Natural killer cell (primary cell): ENCODE results near the gene SSNA1. TPM values are rescaled to one million over a fixed set of nuclear protein-coding genes. Genes with fewer than 3 reads are reported as not detected.

ENCODE experiments used
- ATAC-seq, 3 donors: fragments of 150-1000 bp in 2 of 3; fragments of 200-7000 bp in 1 of 3; cut with Tn5 transposase; 1 replicate in 1 of 3; 2 replicates in 2 of 3; pipeline ENCODE4 v1.10.0; 2021; ENCODE audit warnings: mild to moderate bottlenecking in 2 of 3, moderate library complexity in 2 of 3
- DNase-seq, 2 donors: peaks; one replicate each; pipeline versions ENCODE4 v3.0.0 to v3.0.0-alpha.2; 2013 to 2021; ENCODE audit warnings: mixed read lengths in 1 of 2
- H3K27ac ChIP-seq: one replicate; pipeline ENCODE4 v1.5.1; 2013; ENCODE audit warnings: mild to moderate bottlenecking, low read length
- H3K27me3 ChIP-seq: one replicate; pipeline ENCODE4 v1.6.1; 2013; ENCODE audit warnings: low read length; ENCODE audit not compliant: control insufficient read depth, insufficient read depth
- H3K36me3 ChIP-seq: one replicate; pipeline ENCODE4 v1.6.1; 2013; ENCODE audit warnings: low read length; ENCODE audit not compliant: control insufficient read depth, insufficient read depth
- H3K4me1 ChIP-seq: one replicate; pipeline ENCODE4 v1.6.1; 2013; ENCODE audit warnings: low read length; ENCODE audit not compliant: control insufficient read depth, insufficient read depth
- H3K4me3 ChIP-seq: one replicate; pipeline ENCODE4 v1.5.1; 2013; ENCODE audit warnings: low read length
- H3K9me3 ChIP-seq: one replicate; pipeline ENCODE4 v1.6.1; 2013; ENCODE audit warnings: low read length; ENCODE audit not compliant: control insufficient read depth, insufficient read depth
- H3K27ac Mint-ChIP-seq, 2 donors: one replicate each; pipeline ENCODE4 v1.8.0; 2022; ENCODE audit warnings: mild to moderate bottlenecking in 2 of 2, mixed read lengths in 2 of 2, moderate library complexity in 1 of 2
- H3K27me3 Mint-ChIP-seq, 2 donors: one replicate each; pipeline ENCODE4 v1.8.0; 2022; ENCODE audit warnings: low read depth in 2 of 2, mixed read lengths in 2 of 2
- H3K36me3 Mint-ChIP-seq: one replicate; pipeline ENCODE4 v1.8.0; 2022; ENCODE audit warnings: mixed read lengths
- H3K4me1 Mint-ChIP-seq, 2 donors: one replicate each; pipeline ENCODE4 v1.8.0; 2022; ENCODE audit warnings: mixed read lengths in 2 of 2
- H3K4me3 Mint-ChIP-seq: one replicate; pipeline ENCODE4 v1.8.0; 2022; ENCODE audit warnings: mild to moderate bottlenecking, moderate library complexity, mixed read lengths
- H3K9me3 Mint-ChIP-seq, 2 donors: one replicate each; pipeline ENCODE4 v1.8.0; 2022; ENCODE audit warnings: mixed read lengths in 2 of 2
- WGBS: methylation state at CpG from one replicate; pipeline ENCODE4 v1.1.7; 2013; ENCODE audit warnings: missing lambda C conversion rate; ENCODE audit not compliant: insufficient coverage; 5-methylcytosine and 5-hydroxymethylcytosine counted together
- intact Hi-C: fragments of 100-400 bp; cut with micrococcal nuclease; formaldehyde crosslinking; loops from one replicate; pipeline ENCODE4 v1.14.2; 2022
- total RNA-seq, 4 donors: library from RNA; stranded (reverse); fragments of 120-200 nt in 1 of 4; gene quantifications; one replicate each; pipeline versions ENCODE4 v1.2.3 to v1.2.4, GENCODE V29; 2013 to 2022
- TF ChIP-seq, protein P1 (sequence below): fragments of 200-600 bp; IDR thresholded peaks from one replicate; pipeline ENCODE4 v1.8.0; 2022; ENCODE audit warnings: antibody characterized with exemption

Gene SSNA1
- total RNA-seq, 3 donors from 2014 or later (not counting 1 experiment from before 2014, with no cell fraction given), result 45.1 to 53.5 (median 52.2) TPM

- 53% methylated on average over 4 of the region's 4 CpGs for WGBS
- Histone ChIP-seq H3K27ac (no peak overlapping the region), H3K27me3 (peaks cover 16% of the 10 kb centered on the region), H3K9me3 (no peaks in the 10 kb centered on the region), H3K4me1 (peaks cover 3% of the 10 kb centered on the region), H3K36me3 (no peaks in the 10 kb centered on the region), H3K4me3 (no peak overlapping the region)
- Mint-ChIP-seq H3K4me3 (no peak overlapping the region), H3K4me1 (no peaks in the 10 kb centered on the region), H3K36me3 (no peaks in the 10 kb centered on the region), H3K27ac (no peak overlapping the region), H3K27me3 (peaks cover 8 to 25% of the 10 kb centered on the region in 2 donors), H3K9me3 (no peaks in the 10 kb centered on the region)
- TF ChIP-seq, protein P1, sequence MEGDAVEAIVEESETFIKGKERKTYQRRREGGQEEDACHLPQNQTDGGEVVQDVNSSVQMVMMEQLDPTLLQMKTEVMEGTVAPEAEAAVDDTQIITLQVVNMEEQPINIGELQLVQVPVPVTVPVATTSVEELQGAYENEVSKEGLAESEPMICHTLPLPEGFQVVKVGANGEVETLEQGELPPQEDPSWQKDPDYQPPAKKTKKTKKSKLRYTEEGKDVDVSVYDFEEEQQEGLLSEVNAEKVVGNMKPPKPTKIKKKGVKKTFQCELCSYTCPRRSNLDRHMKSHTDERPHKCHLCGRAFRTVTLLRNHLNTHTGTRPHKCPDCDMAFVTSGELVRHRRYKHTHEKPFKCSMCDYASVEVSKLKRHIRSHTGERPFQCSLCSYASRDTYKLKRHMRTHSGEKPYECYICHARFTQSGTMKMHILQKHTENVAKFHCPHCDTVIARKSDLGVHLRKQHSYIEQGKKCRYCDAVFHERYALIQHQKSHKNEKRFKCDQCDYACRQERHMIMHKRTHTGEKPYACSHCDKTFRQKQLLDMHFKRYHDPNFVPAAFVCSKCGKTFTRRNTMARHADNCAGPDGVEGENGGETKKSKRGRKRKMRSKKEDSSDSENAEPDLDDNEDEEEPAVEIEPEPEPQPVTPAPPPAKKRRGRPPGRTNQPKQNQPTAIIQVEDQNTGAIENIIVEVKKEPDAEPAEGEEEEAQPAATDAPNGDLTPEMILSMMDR, result no peak
- ATAC-seq (no peak), DNase-seq (no peak)
- intact Hi-C loops, result no loop called here
Observed at GRCh38 chr9:137143459-137143858, 45.0 kb upstream of the SSNA1 start.

- peaks cover 3% of the 10 kb centered on the region for H3K27me3 ChIP-seq
- no peaks in the 10 kb centered on the region for H3K9me3 ChIP-seq
- Mint-ChIP-seq H3K27ac (no peak overlapping the region), H3K4me3 (no peak overlapping the region), H3K27me3 (peaks cover 0 to 16% of the 10 kb centered on the region in 2 donors), H3K9me3 (no peaks in the 10 kb centered on the region), H3K36me3 (no peaks in the 10 kb centered on the region), H3K4me1 (no peaks in the 10 kb centered on the region)
- H3K27ac ChIP-seq, result no peak overlapping the region
- peaks cover 4% of the 10 kb centered on the region for H3K4me1 ChIP-seq
- no peak overlapping the region for H3K4me3 ChIP-seq
- WGBS, result 62% methylated on average over 48 of the region's 49 CpGs
- no peaks in the 10 kb centered on the region for H3K36me3 ChIP-seq
- intact Hi-C loops, result no loop called here
- TF ChIP-seq, protein P1, result no peak
- DNase-seq, result no peak
- ATAC-seq, result no peak
Observed at GRCh38 chr9:137145731-137146526, 42.5 kb upstream of the SSNA1 start.

GRCh38 chr9:137146527-137146918 is 42.0 kb upstream of the SSNA1 start:
- no peaks in the 10 kb centered on the region for H3K9me3 Mint-ChIP-seq
- TF ChIP-seq, protein P1, result no peak
- H3K9me3 ChIP-seq, result no peaks in the 10 kb centered on the region
- peaks cover 0 to 16% of the 10 kb centered on the region in 2 donors for H3K27me3 Mint-ChIP-seq
- ATAC-seq (no peak), DNase-seq (no peak)
- H3K27ac ChIP-seq, result no peak overlapping the region
- no peaks in the 10 kb centered on the region for H3K36me3 Mint-ChIP-seq
- no peak overlapping the region for H3K4me3 Mint-ChIP-seq
- no peaks in the 10 kb centered on the region for H3K36me3 ChIP-seq
- no peaks in the 10 kb centered on the region for H3K4me1 Mint-ChIP-seq
- no peak overlapping the region for H3K27ac Mint-ChIP-seq
- WGBS, result 74% methylated on average over 9 of the region's 9 CpGs
- peaks cover 3% of the 10 kb centered on the region for H3K27me3 ChIP-seq
- H3K4me3 ChIP-seq, result no peak overlapping the region
- peaks cover 8% of the 10 kb centered on the region for H3K4me1 ChIP-seq
- intact Hi-C loops, result no loop called here
